HepG2 (cell line): ENCODE data around the gene SH2D6. TPM values are rescaled to one million over a fixed set of nuclear protein-coding genes. Genes with fewer than 3 reads are reported as not detected.

ENCODE experiments used
- ADNP ChIP-seq: sonication (generic); formaldehyde crosslinking; IDR thresholded peaks from 2 replicates; pipeline ENCODE4 v1.4.0; 2020; ENCODE audit warnings: missing genetic modification reagents
- CCAR2 ChIP-seq: fragments of 200-400 bp; formaldehyde crosslinking; optimal IDR thresholded peaks from 2 replicates; pipeline ENCODE3; 2018; ENCODE audit warnings: low read depth, mild to moderate bottlenecking, low read length, moderate library complexity
- CEBPG ChIP-seq: IDR thresholded peaks from 2 replicates; pipeline ENCODE4 v1.6.1; 2016
- HBP1 ChIP-seq: IDR thresholded peaks from 2 replicates; pipeline ENCODE4 v1.6.1; 2016; ENCODE audit warnings: low read depth, control low read depth
- HNRNPH1 ChIP-seq: fragments of 200-400 bp; formaldehyde crosslinking; optimal IDR thresholded peaks from 2 replicates; pipeline ENCODE3; 2017; ENCODE audit warnings: mild to moderate bottlenecking, low read depth, low read length
- HNRNPK ChIP-seq: fragments of 200-400 bp; formaldehyde crosslinking; IDR thresholded peaks from 2 replicates; pipeline ENCODE4 v1.6.1; 2018; ENCODE audit warnings: low read length, low read depth, moderate library complexity, mild to moderate bottlenecking; ENCODE audit not compliant: poor library complexity, severe bottlenecking
- KDM2A ChIP-seq: sonication (generic); formaldehyde crosslinking; IDR thresholded peaks from 2 replicates; pipeline ENCODE4 v1.4.0; 2020; ENCODE audit warnings: low read depth, missing genetic modification reagents, borderline replicate concordance
- KLF6 ChIP-seq: IDR thresholded peaks from 2 replicates; pipeline ENCODE4 v1.8.0; 2016; ENCODE audit warnings: missing biosample characterization, missing genetic modification reagents
- MTA3 ChIP-seq: sonication (generic); formaldehyde crosslinking; IDR thresholded peaks from 2 replicates; pipeline ENCODE4 v1.4.0; 2020; ENCODE audit warnings: missing genetic modification reagents
- NFKBIZ ChIP-seq: IDR thresholded peaks from 2 replicates; pipeline ENCODE4 v1.6.1; 2018; ENCODE audit warnings: missing genetic modification reagents, missing compliant biosample characterization
- ZBTB40 ChIP-seq, 2 experiments: fragments of 450-650 bp in 1 of 2; sonication (generic) in 1 of 2; formaldehyde crosslinking in 1 of 2; IDR thresholded peaks; 2 replicates each; pipeline versions ENCODE4 v1.6.1 to v1.8.0; 2016 to 2022; ENCODE audit warnings: antibody characterized with exemption in 1 of 2, mild to moderate bottlenecking in 1 of 2, missing genetic modification reagents in 1 of 2
- polyA plus RNA-seq, 8 experiments: library from polyadenylated mRNA; depleted of rRNA in 3 of 8; stranded (reverse) in 7 of 8; unstranded in 1 of 8; fragments of >200 nt; fragmentation: Illumina TruSeq in 4 of 8; extraction: Trizol in 4 of 8; gene quantifications; 2 replicates each; pipeline versions ENCODE4 v1.2.1 to v1.2.3, GENCODE V29; 2011 to 2016; ENCODE audit warnings: low read depth in 4 of 8, missing spikeins in 1 of 8, mixed read lengths in 1 of 8; ENCODE audit not compliant: insufficient read depth in 1 of 8
- total RNA-seq, 5 experiments: library from RNA; depleted of rRNA; stranded (reverse); fragments of >200 nt; fragmentation: Illumina TruSeq; extraction: Trizol; gene quantifications; 2 replicates each; pipeline ENCODE4 v1.2.3, GENCODE V29; 2016; ENCODE audit warnings: low read depth in 1 of 5
- TF ChIP-seq, protein P1 (sequence below): sonication (generic); formaldehyde crosslinking; IDR thresholded peaks from 2 replicates; pipeline ENCODE4 v1.5.1; 2020; ENCODE audit warnings: mild to moderate bottlenecking, missing genetic modification reagents, moderate library complexity
- TF ChIP-seq, protein P2 (sequence below): sonication (generic); formaldehyde crosslinking; IDR thresholded peaks from 2 replicates; pipeline ENCODE4 v1.8.1; 2023; ENCODE audit warnings: mild to moderate bottlenecking, missing genetic modification reagents, borderline replicate concordance

The SH2D6 gene
- total and polyA plus RNA-seq, 2 of the 13 experiments (the other 11 are each of a cell fraction or from before 2014, with no cell fraction given) = 0.11 to 0.26 TPM

DNA sequence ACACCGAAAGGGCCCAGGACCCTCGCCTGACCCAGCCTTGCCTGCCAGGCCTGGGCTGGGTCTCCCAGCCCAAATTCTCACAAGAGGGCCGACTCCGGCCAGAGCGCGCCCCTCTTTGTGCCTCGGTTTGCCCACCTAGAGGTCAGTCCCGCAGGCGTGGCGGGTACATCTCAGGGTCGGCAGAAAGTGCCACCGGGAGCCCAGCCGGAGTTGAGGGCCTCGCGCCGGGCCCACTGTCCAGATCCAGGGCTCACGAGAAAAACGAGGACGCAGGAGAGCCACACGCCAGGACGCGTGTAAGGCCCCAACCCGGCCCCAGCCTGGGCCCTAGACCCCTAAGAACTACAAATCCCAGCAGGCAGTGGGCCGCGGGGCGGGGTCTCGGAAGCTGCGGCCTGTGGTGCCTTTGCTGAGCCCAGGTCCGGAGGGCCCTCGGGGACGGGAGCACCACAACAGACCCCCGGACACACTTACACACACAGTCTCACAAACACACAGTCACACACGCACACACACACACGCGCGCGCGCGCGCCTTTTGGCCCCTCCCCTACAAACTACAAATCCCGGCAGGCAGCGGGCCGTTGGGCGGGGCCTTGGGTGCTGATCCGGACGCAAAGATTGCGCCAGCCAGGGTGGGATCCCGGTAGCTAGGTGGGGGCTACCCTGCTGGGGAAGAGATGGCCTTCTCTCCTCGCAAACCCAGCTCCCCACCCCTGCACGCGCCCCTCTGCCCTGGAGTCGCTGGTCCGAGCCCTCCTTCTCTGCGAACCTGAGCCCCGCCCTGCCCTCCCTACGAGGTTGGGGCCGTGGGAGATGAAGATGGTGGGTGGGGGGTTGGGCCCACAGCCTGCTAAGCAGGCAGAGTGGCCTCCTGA lies at the start of gene SH2D6 (continued):
- TF ChIP-seq ZBTB40 (IDR thresholded peaks at IDR 0.05) = no peak
- peak; percentile 88 for TF ChIP-seq ZBTB40 (CRISPR knock-in tag; IDR thresholded peaks at IDR 0.05)
- peak; percentile 19; the same call in 1 of the 2 replicates for TF ChIP-seq NFKBIZ (CRISPR knock-in tag)
- TF ChIP-seq KDM2A (CRISPR knock-in tag) = peak; percentile 58; the same call in 1 of the 2 replicates
- TF ChIP-seq HNRNPK = peak; percentile 85
- TF ChIP-seq KLF6 (CRISPR knock-in tag) = peak; percentile 22; the same call in 1 of the 2 replicates
- TF ChIP-seq MTA3 (CRISPR knock-in tag) = 0 out of 2 replicates have a peak, but pooled peaks have one; percentile 63
- no peak for TF ChIP-seq CCAR2
- TF ChIP-seq HBP1 (CRISPR knock-in tag) = peak; percentile 22; the same call in 1 of the 2 replicates
- no peak for TF ChIP-seq HNRNPH1
- TF ChIP-seq, protein P1, sequence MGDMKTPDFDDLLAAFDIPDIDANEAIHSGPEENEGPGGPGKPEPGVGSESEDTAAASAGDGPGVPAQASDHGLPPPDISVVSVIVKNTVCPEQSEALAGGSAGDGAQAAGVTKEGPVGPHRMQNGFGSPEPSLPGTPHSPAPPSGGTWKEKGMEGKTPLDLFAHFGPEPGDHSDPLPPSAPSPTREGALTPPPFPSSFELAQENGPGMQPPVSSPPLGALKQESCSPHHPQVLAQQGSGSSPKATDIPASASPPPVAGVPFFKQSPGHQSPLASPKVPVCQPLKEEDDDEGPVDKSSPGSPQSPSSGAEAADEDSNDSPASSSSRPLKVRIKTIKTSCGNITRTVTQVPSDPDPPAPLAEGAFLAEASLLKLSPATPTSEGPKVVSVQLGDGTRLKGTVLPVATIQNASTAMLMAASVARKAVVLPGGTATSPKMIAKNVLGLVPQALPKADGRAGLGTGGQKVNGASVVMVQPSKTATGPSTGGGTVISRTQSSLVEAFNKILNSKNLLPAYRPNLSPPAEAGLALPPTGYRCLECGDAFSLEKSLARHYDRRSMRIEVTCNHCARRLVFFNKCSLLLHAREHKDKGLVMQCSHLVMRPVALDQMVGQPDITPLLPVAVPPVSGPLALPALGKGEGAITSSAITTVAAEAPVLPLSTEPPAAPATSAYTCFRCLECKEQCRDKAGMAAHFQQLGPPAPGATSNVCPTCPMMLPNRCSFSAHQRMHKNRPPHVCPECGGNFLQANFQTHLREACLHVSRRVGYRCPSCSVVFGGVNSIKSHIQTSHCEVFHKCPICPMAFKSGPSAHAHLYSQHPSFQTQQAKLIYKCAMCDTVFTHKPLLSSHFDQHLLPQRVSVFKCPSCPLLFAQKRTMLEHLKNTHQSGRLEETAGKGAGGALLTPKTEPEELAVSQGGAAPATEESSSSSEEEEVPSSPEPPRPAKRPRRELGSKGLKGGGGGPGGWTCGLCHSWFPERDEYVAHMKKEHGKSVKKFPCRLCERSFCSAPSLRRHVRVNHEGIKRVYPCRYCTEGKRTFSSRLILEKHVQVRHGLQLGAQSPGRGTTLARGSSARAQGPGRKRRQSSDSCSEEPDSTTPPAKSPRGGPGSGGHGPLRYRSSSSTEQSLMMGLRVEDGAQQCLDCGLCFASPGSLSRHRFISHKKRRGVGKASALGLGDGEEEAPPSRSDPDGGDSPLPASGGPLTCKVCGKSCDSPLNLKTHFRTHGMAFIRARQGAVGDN (CRISPR knock-in tag) = peak; percentile 91
- TF ChIP-seq ADNP = 0 out of 2 replicates have a peak, but pooled peaks have one; percentile 8
- TF ChIP-seq, protein P2, sequence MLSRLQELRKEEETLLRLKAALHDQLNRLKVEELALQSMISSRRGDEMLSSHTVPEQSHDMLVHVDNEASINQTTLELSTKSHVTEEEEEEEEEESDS (CRISPR knock-in tag) = no peak; the same call in 1 of the 2 replicates
- peak; percentile 93 for TF ChIP-seq CEBPG (CRISPR knock-in tag)
